GM19324 (cell line): ENCODE measurements around the gene CRLF1.

ENCODE experiments used
- ATAC-seq: cut with Tn5 transposase; IDR thresholded peaks from one replicate; pipeline ENCODE4 v1.9.1; 2021; ENCODE audit warnings: mild to moderate bottlenecking, moderate library complexity; ENCODE audit not compliant: unreplicated experiment, low FRiP score

Gene CRLF1

GRCh38 chr19:18566953-18567352 is 39.6 kb downstream of the CRLF1 start:
- ATAC-seq, result no peak

- no peak for ATAC-seq
These were observed 44.5 kb downstream of the CRLF1 start for GRCh38 chr19:18562086-18562485.

GRCh38 chr19:18559685-18560084 is 46.9 kb downstream of the CRLF1 start:
- no peak for ATAC-seq

GRCh38 chr19:18558604-18559003 is 48.0 kb downstream of the CRLF1 start:
- ATAC-seq, result no peak

- no peak for ATAC-seq
These were observed 48.4 kb downstream of the CRLF1 start for GRCh38 chr19:18558202-18558555.

- peak; percentile 97 for ATAC-seq
These were observed 49.0 kb downstream of the CRLF1 start, which contains the start of gene KXD1 for GRCh38 chr19:18557411-18558201. TSS of gene KXD1 (plus strand) at chr19:18557870. CDS start at chr19:18562057, 4,187 bp downstream.

GRCh38 chr19:18551631-18552030 is 55.0 kb downstream of the CRLF1 start:
- no peak for ATAC-seq

- ATAC-seq, result peak; percentile 34
These were observed 62.7 kb downstream of the CRLF1 start for GRCh38 chr19:18543814-18544475.
